HCT116 (cell line): ENCODE results near the gene SPSB1. TPM values are rescaled to one million over a fixed set of nuclear protein-coding genes. Genes with fewer than 3 reads are reported as not detected.
A peak's percentile ranks its signal among the peaks of the same experiment; 100 is the strongest.

Source experiments
- ATAC-seq: fragments of 200-7000 bp; cut with Tn5 transposase; 2 replicates; pipeline ENCODE4 v1.9.1; 2020; ENCODE audit warnings: mild to moderate bottlenecking, moderate library complexity
- BruUV-seq: library from RNA; stranded (reverse); fragments of 400-500 nt; replicated peaks from 2 replicates; lab custom pipeline; 2021; lab: Mats Ljungman, UMichigan
- CTCF ChIA-PET: fragments of 300-600 bp; sonication (Branson Sonifier 250); formaldehyde crosslinking; loops from one replicate; lab custom pipeline; 2021; ENCODE audit warnings: antibody characterized with exemption; lab: Charles Lee
- POLR2A ChIA-PET: fragments of 300-600, 350-600 bp; sonication (Branson Sonifier 250); formaldehyde crosslinking; loops from one replicate; lab custom pipeline; 2021; ENCODE audit warnings: antibody characterized with exemption; lab: Charles Lee
- RAD21 ChIA-PET, 2 experiments: fragments of 300-600 bp; sonication (Branson Sonifier 250); formaldehyde crosslinking; loops; one replicate each; lab custom pipeline; 2023; ENCODE audit warnings: low total read pairs in 2 of 2; ENCODE audit not compliant: uncharacterized antibody in 2 of 2, unreplicated experiment in 2 of 2, low non-redundant PET in 1 of 2; lab: Charles Lee
- DNase-seq: peaks from one replicate; pipeline ENCODE4 v3.0.0-alpha.2; 2010; ENCODE audit warnings: low read depth, low spot score
- H2AFZ ChIP-seq: fragments of 200-600 bp; shearing (Covaris generic), sonication (generic); 2 replicates; pipeline ENCODE4 v1.6.1; 2017; ENCODE audit warnings: low read depth, mixed run types, mixed read lengths, antibody characterized with exemption, low read length; ENCODE audit not compliant: poor library complexity, severe bottlenecking
- H3K27ac ChIP-seq: 2 replicates; pipeline ENCODE4 v1.5.1; 2012; ENCODE audit warnings: low read depth, low read length
- H3K27me3 ChIP-seq: fragments of 200-600 bp; sonication (generic); 2 replicates; pipeline ENCODE4 v1.6.1; 2016; ENCODE audit warnings: mixed run types, low read length, mixed read lengths; ENCODE audit not compliant: insufficient read depth
- H3K36me3 ChIP-seq, 2 experiments: fragments of 200-500 bp in 1 of 2; fragments of 200-600 bp in 1 of 2; sonication (Bioruptor generic) in 1 of 2; sonication (generic) in 1 of 2; 2 replicates each; pipeline versions ENCODE4 v1.5.1 to v1.6.1; 2014 to 2016; ENCODE audit warnings: low read length in 2 of 2, inconsistent platforms in 1 of 2, mixed read lengths in 1 of 2, mixed run types in 1 of 2; ENCODE audit not compliant: insufficient read depth in 2 of 2, control insufficient read depth in 1 of 2
- H3K4me1 ChIP-seq, 2 experiments: fragments of 200-600 bp in 1 of 2; sonication (generic) in 1 of 2; 2 replicates each; pipeline versions ENCODE4 v1.5.1 to v1.6.1; 2012 to 2017; ENCODE audit warnings: low read length in 2 of 2, inconsistent platforms in 1 of 2, mild to moderate bottlenecking in 1 of 2, mixed read lengths in 1 of 2, mixed run types in 1 of 2, moderate library complexity in 1 of 2; ENCODE audit not compliant: insufficient read depth in 2 of 2, control insufficient read depth in 1 of 2
- H3K4me2 ChIP-seq: fragments of 200-600 bp; sonication (generic); 2 replicates; pipeline ENCODE4 v1.6.1; 2017; ENCODE audit warnings: mixed run types, low read length, mixed read lengths
- H3K4me3 ChIP-seq, 2 experiments: fragments of 200-600 bp in 1 of 2; sonication (generic) in 1 of 2; replicated peaks in 1 of 2; 2 replicates each; pipeline ENCODE4 v1.5.1; 2011 to 2016; ENCODE audit warnings: low read length in 2 of 2, control low read depth in 1 of 2, low read depth in 1 of 2, mild to moderate bottlenecking in 1 of 2, mixed read lengths in 1 of 2, mixed run types in 1 of 2
- H3K79me2 ChIP-seq: fragments of 200-600 bp; sonication (generic); 2 replicates; pipeline ENCODE4 v1.6.1; 2017; ENCODE audit warnings: mild to moderate bottlenecking, mixed run types, low read length, moderate library complexity, mixed read lengths; ENCODE audit not compliant: insufficient read depth
- H3K9ac ChIP-seq: fragments of 200-600 bp; sonication (generic); 2 replicates; pipeline ENCODE4 v1.6.1; 2016; ENCODE audit warnings: low read length, mixed read lengths
- H3K9me2 ChIP-seq: fragments of 200-600 bp; sonication (generic), shearing (Covaris generic); 2 replicates; pipeline ENCODE4 v1.6.1; 2017; ENCODE audit warnings: mixed run types, mild to moderate bottlenecking, moderate library complexity; ENCODE audit not compliant: insufficient read depth
- H3K9me3 ChIP-seq, 2 experiments: fragments of 200-500 bp in 1 of 2; fragments of 200-600 bp in 1 of 2; sonication (Bioruptor generic) in 1 of 2; sonication (generic) in 1 of 2; 2 replicates each; pipeline ENCODE4 v1.6.1; 2014 to 2017; ENCODE audit warnings: low read length in 2 of 2, mixed read lengths in 2 of 2, inconsistent platforms in 1 of 2, low read depth in 1 of 2, mild to moderate bottlenecking in 1 of 2, mixed run types in 1 of 2, moderate library complexity in 1 of 2; ENCODE audit not compliant: control insufficient read depth in 1 of 2, insufficient read depth in 1 of 2
- H4K20me1 ChIP-seq: fragments of 200-600 bp; sonication (generic), shearing (Covaris generic); 2 replicates; pipeline ENCODE4 v1.6.1; 2017; ENCODE audit warnings: mixed run types, mild to moderate bottlenecking, moderate library complexity; ENCODE audit not compliant: insufficient read depth
- ATF3 ChIP-seq: IDR thresholded peaks from 2 replicates; pipeline ENCODE4 v1.6.1; 2012
- CBX3 ChIP-seq: IDR thresholded peaks from 2 replicates; pipeline ENCODE4 v1.6.1; 2012; ENCODE audit warnings: low read depth
- CEBPB ChIP-seq: IDR thresholded peaks from 2 replicates; pipeline ENCODE4 v1.6.1; 2012; ENCODE audit warnings: low read depth
- CTCF ChIP-seq, 3 experiments: fragments of 200-600 bp in 1 of 3; sonication (generic) in 1 of 3; IDR thresholded peaks in 2 of 3; conservative IDR thresholded peaks in 1 of 3; 2 replicates each; pipeline ENCODE4 v1.5.1; 2012 to 2017; ENCODE audit warnings: low read depth in 2 of 3, low read length in 2 of 3, antibody characterized with exemption in 1 of 3, borderline replicate concordance in 1 of 3, control low read depth in 1 of 3, mild to moderate bottlenecking in 1 of 3, mixed read lengths in 1 of 3, mixed run types in 1 of 3, moderate library complexity in 1 of 3; ENCODE audit not compliant: insufficient read depth in 1 of 3
- EGR1 ChIP-seq: IDR thresholded peaks from 2 replicates; pipeline ENCODE4 v1.6.1; 2012; ENCODE audit warnings: low read depth
- ELF1 ChIP-seq: IDR thresholded peaks from 2 replicates; pipeline ENCODE4 v1.6.1; 2012; ENCODE audit warnings: low read depth, borderline replicate concordance
- EZH2 ChIP-seq: fragments of 200-600 bp; sonication (generic); IDR thresholded peaks from 2 replicates; pipeline ENCODE4 v1.6.1; 2017; ENCODE audit warnings: antibody characterized with exemption, mixed run types
- EZH2phosphoT487 ChIP-seq: fragments of 200-600 bp; IDR thresholded peaks from 2 replicates; pipeline ENCODE4 v1.6.1; 2018; ENCODE audit warnings: antibody characterized with exemption, borderline replicate concordance
- POLR2A ChIP-seq: IDR thresholded peaks from 2 replicates; pipeline ENCODE4 v1.7.0; 2011; ENCODE audit warnings: borderline replicate concordance; ENCODE audit not compliant: insufficient read depth, insufficient read length; ENCODE audit errors: extremely low read depth
- POLR2AphosphoS5 ChIP-seq: IDR thresholded peaks from 2 replicates; pipeline ENCODE4 v1.6.1; 2011; ENCODE audit warnings: mild to moderate bottlenecking, low read depth, low read length, moderate library complexity
- SP1 ChIP-seq: IDR thresholded peaks from 2 replicates; pipeline ENCODE4 v1.6.1; 2012; ENCODE audit warnings: low read depth
- TCF7L2 ChIP-seq: IDR thresholded peaks from 2 replicates; pipeline ENCODE4 v1.7.0; 2011; ENCODE audit warnings: borderline replicate concordance, inconsistent platforms; ENCODE audit not compliant: insufficient read depth, insufficient read length; ENCODE audit errors: extremely low read depth
- ZFX ChIP-seq: fragments of 450-650 bp; IDR thresholded peaks from 2 replicates; pipeline ENCODE4 v1.6.1; 2017
- ZNF274 ChIP-seq: fragments of 200-500 bp; sonication (Bioruptor generic); IDR thresholded peaks from 2 replicates; pipeline ENCODE4 v1.6.1; 2014; ENCODE audit warnings: mild to moderate bottlenecking, low read depth, low read length, inconsistent platforms
- intact Hi-C: fragments of 100-400 bp; cut with micrococcal nuclease; formaldehyde crosslinking; loops from 2 replicates; pipeline ENCODE4 v1.10.0; 2022
- total RNA-seq: library from RNA; stranded (reverse); gene quantifications from one replicate; pipeline ENCODE4 v1.2.1, GENCODE V29; 2021; ENCODE audit not compliant: unreplicated experiment
- TF ChIP-seq, protein P1 (sequence below): IDR thresholded peaks from 2 replicates; pipeline ENCODE4 v1.6.1; 2011; ENCODE audit warnings: mild to moderate bottlenecking, low read length, moderate library complexity; ENCODE audit not compliant: insufficient replicate concordance; ENCODE audit errors: extremely low read depth
- TF ChIP-seq, protein P2 (sequence below): IDR thresholded peaks from 2 replicates; pipeline ENCODE4 v1.6.1; 2012

The SPSB1 gene
- total RNA-seq, 1 experiment from 2014 or later = 10.8 TPM

- CTCF ChIA-PET = no interaction called here
- RAD21 ChIA-PET = no interaction called here
- Histone ChIP-seq H3K27me3 (no peaks in the 10 kb centered on the region), H3K9ac (no peak overlapping the region), H2AFZ (no peak overlapping the region), H3K9me3 (peaks cover 14 to 26% of the 10 kb centered on the region in 2 experiments; a peak in 2 of 4 replicates), H3K9me2 (no peaks in the 10 kb centered on the region), H4K20me1 (no peaks in the 10 kb centered on the region), H3K4me1 (peaks cover 0 to 10% of the 10 kb centered on the region in 2 experiments; a peak in 1 of 4 replicates), H3K4me2 (no peak overlapping the region), H3K36me3 (no peaks in the 10 kb centered on the region), H3K79me2 (no peaks in the 10 kb centered on the region), H3K27ac (no peak overlapping the region), H3K4me3 (no peak overlapping the region)
- TF ChIP-seq ELF1 (no peak), CTCF (IDR thresholded peaks at IDR 0.05 in 2 of 3, conservative IDR thresholded peaks at IDR 0.05 in 1 of 3; ENCODE audit: borderline replicate concordance in 1 of 3, insufficient read depth in 1 of 3, low read depth in 2 of 3, low read length in 2 of 3) (no peak), SP1 (no peak), POLR2A (no peak), EGR1 (no peak), POLR2AphosphoS5 (no peak)
- no peak for ATAC-seq
- intact Hi-C loops = no loop called here
- POLR2A ChIA-PET = no interaction called here
- no peak for DNase-seq
- BruUV-seq = no TSS peak
Measured at GRCh38 chr1:9286556-9286955, 6.1 kb upstream of the SPSB1 start.

- ChIA-PET RAD21 (interaction anchor here (0.7 to 1.8 kb wide), 3 partner anchors 22 to 202 kb away, joined by 6 to 11 read pairs (median 7); no protein-coding TSS in a partner anchor), CTCF (interaction anchor here (0.6 to 2.8 kb wide), 15 partner anchors 9 to 327 kb away, joined by 3 to 46 read pairs (median 5); no protein-coding TSS in a partner anchor), POLR2A (interaction anchor here (0.7 to 1.4 kb wide), 2 partner anchors 11 to 193 kb away, joined by 3 read pairs; no protein-coding TSS in a partner anchor)
- Histone ChIP-seq H2AFZ (no peak overlapping the region), H3K27ac (no peak overlapping the region), H3K4me3 (no peak overlapping the region), H3K9me3 (peaks cover 14 to 26% of the 10 kb centered on the region in 2 experiments; a peak in 2 of 4 replicates), H4K20me1 (no peaks in the 10 kb centered on the region), H3K27me3 (no peaks in the 10 kb centered on the region), H3K36me3 (no peaks in the 10 kb centered on the region), H3K4me1 (peaks cover 6 to 14% of the 10 kb centered on the region in 2 experiments), H3K9ac (no peak overlapping the region), H3K4me2 (no peak overlapping the region), H3K9me2 (no peaks in the 10 kb centered on the region), H3K79me2 (peaks cover 8% of the 10 kb centered on the region)
- no TSS peak for BruUV-seq
- no peak for ATAC-seq
- DNase-seq = peak; percentile 77
- intact Hi-C loops = loop anchor here (1.0 kb wide), 3 partner anchors 22 to 202 kb away; no protein-coding TSS in a partner anchor
- TF ChIP-seq ZNF274 = no peak
- TF ChIP-seq EZH2phosphoT487 = no peak
- TF ChIP-seq ELF1 = no peak
- TF ChIP-seq, protein P1, sequence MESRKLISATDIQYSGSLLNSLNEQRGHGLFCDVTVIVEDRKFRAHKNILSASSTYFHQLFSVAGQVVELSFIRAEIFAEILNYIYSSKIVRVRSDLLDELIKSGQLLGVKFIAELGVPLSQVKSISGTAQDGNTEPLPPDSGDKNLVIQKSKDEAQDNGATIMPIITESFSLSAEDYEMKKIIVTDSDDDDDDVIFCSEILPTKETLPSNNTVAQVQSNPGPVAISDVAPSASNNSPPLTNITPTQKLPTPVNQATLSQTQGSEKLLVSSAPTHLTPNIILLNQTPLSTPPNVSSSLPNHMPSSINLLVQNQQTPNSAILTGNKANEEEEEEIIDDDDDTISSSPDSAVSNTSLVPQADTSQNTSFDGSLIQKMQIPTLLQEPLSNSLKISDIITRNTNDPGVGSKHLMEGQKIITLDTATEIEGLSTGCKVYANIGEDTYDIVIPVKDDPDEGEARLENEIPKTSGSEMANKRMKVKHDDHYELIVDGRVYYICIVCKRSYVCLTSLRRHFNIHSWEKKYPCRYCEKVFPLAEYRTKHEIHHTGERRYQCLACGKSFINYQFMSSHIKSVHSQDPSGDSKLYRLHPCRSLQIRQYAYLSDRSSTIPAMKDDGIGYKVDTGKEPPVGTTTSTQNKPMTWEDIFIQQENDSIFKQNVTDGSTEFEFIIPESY = no peak
- TF ChIP-seq TCF7L2 = no peak
- no peak for TF ChIP-seq ZFX
- TF ChIP-seq, protein P2, sequence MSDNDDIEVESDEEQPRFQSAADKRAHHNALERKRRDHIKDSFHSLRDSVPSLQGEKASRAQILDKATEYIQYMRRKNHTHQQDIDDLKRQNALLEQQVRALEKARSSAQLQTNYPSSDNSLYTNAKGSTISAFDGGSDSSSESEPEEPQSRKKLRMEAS = 0 out of 2 replicates have a peak, but pooled peaks have one; percentile 32
- TF ChIP-seq EZH2 = no peak
- no peak for TF ChIP-seq ATF3
- TF ChIP-seq CBX3 = peak; percentile 99
- peak; percentile 24; the same call in 1 of the 2 replicates for TF ChIP-seq CEBPB
Measured at GRCh38 chr1:9289090-9289534, 3.6 kb upstream of the SPSB1 start.
